Neural progenitor cell (in vitro differentiated cells): ENCODE results near the gene EBF4.

Experiments
- CTCF ChIP-seq: fragments of 200-600 bp; sonication (generic); IDR thresholded peaks from 2 replicates; pipeline ENCODE4 v1.5.1; 2017; ENCODE audit warnings: antibody characterized with exemption, mild to moderate bottlenecking
- EZH2 ChIP-seq: fragments of 200-600 bp; sonication (generic); IDR thresholded peaks from 2 replicates; pipeline ENCODE4 v1.6.1; 2017; ENCODE audit warnings: antibody characterized with exemption, mild to moderate bottlenecking, moderate library complexity

GRCh38 chr20:2690213-2690612, 2.4 kb upstream of the EBF4 start:
- TF ChIP-seq EZH2 (no peak), CTCF (no peak)
